SHP77 treated with DMSO at 0.1 percent for 48 hours (cell line): ENCODE measurements around the gene TOP2B.

Experiments used
- DNase-seq: peaks from one replicate; lab custom pipeline; 2025; lab: John Stamatoyannopoulos, UW

Gene TOP2B

DNA sequence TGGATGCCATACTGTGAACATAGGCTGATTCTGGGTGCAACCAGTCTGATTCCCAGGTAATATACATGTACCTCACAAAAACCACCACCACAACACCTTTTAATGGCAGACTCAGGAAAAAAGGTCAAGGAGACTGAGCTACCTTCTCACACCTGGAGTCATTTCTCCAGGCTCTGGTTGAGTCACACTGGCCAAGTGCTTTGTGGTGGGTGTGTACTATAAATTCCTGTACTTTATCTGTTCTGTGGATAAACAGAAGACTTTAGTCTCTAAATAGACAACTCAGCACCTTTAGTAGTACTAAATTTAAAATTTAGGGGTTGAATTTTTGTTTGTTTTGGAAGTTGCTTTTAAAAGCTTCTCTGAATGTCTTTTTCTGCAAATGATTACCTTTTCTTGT, 46.7 kb downstream of the TOP2B start:
- no peak for DNase-seq

DNA sequence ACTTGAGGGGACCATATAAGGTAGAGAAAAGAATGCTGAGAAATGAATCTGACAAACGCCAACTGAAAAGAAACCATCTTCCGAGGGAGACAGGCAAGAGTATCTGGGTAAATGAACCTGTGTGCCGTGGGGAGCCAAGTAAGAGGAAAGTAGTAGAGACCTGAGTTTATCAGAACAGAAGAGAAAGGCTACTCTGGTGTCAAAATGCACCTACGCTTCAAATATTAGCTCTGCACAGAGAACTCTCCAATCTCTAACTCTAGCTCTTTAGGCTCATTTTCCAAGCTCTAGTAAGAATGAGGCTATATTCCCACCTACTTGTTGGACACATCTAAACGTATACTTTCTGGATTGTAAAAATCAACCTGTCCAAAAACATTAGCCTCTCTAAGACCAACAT, 53.5 kb downstream of the TOP2B start:
- DNase-seq: no peak

DNA sequence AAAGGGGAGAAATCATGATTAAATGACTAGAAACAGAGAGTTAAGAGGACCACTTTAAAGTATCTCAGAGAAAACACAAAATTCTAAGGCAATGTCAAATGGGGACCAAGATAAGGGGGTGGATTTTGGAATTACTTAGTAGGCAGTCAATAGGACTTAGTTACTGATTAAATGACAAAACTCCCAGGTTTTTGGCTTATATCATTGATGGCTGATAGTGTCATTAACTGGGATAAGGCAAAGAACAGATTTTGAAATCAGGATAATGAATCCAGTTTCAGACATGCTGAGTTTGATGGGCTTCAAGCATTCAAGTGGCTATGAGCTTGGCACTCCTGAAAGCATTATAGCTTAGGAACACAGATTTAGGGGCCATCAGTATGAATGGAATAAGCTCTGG, 53.9 kb downstream of the TOP2B start:
- DNase-seq: no peak

DNA sequence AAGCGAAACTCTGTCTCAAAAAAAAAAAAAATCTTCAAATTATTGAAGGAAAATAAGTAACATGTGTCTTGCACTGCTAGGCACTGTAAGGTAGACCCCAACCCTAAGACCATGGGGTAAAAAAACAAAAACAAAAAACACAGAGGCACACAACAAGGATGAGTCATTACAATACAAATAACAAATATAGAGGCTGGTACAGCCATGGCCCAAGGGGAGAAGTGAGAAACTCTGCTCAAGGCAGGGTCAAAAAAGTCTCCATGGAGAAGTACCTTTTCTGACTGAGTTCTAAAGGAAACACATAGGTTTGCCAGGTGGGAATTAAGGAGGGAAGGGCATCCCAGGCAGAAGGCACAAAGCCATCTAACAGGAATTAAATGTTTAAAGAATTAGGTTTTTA, 54.5 kb downstream of the TOP2B start:
- DNase-seq: no peak

DNA sequence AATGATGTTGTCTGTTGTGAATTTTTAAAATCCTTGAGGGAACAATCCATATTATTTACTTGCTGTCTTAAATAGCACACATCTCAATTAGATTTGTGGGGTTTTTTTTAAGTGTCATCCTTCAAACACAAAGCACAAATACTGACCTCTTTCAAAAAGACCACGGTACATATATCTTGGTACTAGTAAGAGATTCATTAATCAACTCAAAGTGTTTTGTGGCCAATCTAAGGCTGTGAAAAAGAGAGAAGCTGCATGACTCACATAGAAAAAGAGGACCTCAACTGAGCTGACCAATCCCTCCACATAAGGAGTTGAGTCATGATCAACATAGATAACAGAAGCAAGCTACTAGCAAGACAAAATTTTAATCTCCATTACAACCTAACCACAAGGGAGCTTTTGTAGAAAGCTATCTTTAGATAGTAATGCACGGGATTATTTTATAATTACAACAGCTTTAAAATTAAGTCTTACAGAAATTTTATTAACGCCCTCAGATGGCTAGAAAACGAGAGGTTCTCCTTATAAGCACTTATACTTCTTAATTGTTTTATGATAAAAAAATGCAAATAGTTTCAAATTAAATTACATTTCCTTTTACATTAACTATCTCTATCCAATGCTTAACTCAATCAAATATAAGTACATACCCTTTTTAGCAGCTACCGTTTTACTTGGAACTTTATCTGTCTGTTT, 60.5 kb downstream of the TOP2B start:
- no peak for DNase-seq

DNA sequence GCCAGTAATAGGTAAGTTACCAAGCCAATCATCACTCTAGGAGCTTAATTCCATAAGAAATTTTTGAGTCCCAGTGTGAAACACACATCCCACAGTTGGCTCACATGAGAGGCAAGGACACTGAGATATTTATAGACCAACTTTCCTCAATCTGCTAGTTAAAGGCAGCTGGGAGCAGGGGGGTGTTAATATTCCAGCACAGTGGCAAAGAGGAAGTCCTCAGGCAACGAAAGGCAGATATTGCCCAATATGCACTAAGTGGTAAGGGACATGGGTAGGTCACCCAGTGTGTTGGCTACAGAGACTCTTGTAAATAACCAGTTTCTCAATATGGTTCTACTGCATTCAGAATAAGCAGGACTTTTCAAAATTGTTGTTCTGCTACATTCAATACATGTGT, 61.0 kb downstream of the TOP2B start:
- no peak for DNase-seq

DNA sequence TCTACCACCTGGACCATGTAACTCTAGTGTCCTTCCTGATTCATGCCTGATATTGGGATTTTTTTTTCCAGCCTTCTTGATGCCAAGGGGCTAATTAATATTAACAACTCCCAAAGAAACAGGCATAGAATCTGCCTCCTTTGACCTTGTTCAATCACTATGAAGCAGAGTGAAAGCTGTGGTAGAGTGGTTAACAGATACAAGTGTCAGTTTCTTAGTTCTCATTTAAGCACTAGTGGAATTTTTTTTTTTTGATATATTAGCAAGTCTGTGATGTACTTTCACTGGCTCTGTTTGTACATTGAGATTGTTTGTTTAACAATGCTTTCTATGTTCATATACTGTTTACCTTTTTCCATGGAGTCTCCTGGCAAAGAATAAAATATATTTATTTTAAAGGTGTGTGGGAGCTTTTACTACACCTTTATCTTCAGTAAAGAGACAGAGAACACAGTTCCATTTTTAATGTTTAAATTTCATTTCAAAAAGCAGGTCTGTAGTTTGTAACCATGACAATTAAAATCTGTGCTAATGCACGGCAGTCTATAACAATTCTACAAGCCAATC, 67.1 kb downstream of the TOP2B start:
- DNase-seq: no peak

DNA sequence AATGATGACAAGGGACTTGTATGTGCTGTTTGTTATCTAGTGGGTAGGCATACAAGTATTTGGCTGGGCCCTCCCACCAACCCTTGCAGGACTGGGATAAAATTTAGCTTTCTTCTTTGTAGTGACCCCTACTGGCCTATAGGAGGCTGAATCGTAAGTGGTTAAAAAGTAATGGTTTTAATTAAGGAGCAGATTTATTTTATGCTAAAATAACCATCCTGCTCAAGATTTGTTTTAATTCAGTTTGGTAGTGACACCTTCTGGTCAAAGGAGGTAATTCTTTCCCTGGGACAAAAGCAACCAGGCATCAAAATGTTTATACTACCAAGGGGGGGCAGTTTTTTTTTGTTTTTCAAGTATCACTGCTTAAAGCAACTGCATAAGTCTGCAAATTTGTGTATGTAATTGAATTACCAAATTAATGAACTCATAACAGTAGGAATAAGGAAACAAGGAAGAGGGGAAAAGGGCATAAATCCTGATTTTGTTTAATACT, 70.7 kb downstream of the TOP2B start:
- no peak for DNase-seq

DNA sequence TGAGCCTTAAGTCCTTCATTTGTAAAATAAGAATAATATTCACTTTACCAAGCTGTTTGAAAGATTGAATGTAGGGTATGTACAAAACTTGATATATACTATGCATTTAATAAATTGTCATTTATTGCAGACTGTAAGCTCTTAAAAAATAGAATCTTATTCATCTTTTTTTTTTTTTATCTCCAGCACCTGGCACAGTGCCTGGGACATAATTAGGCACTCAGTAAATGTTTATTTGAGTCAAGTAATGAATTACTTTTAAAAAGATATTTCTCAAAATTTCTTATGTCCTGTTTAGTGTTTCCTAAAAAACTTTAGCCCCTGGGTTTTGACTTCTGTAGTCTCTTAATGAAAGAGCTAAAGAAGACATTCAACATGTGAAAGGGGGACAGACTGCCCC, 71.7 kb downstream of the TOP2B start:
- DNase-seq: no peak

DNA sequence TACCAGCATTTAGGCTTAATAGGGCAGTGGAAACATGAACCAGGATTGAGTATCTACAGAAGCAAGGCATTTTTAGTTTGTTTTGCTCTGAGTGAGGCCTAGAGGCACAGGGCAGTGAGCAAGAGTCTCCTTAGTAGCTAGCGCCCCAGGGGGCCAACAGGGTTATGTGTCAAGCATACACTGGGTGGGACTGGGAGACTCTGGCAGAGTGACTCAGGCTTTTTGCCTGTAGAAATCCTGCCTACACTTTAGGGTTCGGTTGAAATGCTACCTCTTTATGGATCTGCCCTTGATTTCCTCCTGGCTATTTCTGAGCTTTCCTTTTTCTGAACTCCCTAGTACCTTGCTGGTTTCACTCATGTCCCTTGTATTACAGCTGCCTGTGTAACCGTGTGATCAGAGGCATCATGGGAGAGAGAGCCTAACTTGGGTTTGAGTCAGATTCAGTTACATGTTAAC, 72.2 kb downstream of the TOP2B start:
- DNase-seq: no peak

DNA sequence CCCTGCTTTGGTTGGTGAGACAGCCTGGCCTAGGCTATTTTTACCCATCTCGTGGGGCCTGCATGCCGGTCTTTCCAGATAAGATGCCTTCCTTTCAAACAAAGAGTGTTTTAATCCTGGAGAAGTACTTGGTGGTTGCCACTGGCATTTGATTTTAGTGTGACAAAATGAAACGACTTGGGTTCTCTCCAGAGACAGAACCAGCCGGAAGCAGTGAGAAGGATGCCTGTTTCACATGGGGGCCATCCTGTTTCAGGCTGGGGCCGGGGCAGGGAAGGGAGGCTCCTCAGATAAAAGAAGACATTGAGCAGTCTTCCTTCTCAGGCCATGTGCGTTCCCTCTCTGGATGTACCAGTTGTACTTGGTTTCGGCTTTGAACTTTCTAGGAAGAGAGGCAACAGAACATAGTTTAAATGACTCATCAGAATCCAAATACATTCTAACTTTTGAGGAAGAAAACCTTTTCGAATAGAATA, 74.9 kb downstream of the TOP2B start:
- DNase-seq: no peak

DNA sequence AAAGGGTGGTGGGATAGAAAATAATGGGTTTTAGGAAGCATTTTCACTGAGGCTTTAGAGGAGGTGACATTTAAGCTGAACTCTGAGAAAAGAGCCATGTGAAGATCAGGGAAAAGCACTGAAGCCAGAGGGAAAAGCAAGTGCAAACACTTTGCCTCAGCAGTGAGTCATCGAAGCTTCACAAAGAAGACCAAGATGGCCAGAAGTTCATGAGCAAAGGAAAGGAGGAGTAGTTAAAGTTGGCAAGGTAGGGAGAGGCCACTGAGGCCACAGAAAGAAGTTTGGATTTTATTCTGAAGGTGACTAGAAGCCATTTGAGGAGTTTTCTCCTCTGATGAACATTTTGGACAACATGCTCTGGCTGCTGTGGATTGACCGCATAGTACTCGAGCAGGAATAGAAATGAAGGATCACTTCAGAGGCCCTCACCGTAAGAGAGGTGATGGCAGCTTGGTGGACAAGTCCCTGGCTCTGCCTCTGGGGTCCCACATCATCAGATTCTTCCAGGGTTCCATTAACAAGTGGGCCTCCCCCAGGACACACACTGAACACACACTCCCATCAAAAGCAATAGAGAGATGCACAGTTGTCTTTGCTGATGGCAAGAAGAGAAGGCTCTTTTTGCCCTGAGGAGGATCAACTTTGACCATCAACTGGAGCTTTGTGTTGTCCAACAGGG, 75.5 kb downstream of the TOP2B start:
- DNase-seq: no peak

DNA sequence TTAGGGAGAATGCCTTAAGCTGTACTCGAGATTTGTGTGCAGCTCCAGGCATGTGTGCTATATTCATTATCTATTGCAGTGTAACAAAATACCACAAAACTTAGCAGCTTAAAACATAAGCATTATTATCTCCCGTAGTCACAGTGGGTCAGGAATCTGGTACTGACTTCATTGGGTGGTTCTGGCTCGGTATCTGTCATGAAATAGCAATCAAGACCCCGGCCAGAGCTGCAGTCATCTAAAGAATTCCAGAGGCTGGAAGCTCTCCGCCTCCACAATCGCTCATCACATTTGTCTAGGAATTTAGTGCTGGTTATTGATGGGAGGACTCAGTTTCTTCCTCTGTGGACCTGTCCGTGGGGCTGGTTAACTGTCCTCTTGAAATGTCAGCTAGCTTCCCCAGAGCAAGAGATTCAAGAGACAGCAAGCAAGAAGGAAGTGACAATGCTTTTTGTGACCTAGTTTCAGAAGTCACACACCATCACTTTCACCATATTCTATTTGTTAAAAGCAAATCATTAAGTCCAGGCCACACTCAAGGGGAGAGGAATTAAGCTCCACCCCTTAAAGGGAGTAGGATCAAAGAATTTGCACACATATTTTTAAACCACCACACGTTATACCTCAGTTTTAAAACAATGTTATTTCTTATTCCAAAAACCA, 76.1 kb downstream of the TOP2B start:
- no peak for DNase-seq

DNA sequence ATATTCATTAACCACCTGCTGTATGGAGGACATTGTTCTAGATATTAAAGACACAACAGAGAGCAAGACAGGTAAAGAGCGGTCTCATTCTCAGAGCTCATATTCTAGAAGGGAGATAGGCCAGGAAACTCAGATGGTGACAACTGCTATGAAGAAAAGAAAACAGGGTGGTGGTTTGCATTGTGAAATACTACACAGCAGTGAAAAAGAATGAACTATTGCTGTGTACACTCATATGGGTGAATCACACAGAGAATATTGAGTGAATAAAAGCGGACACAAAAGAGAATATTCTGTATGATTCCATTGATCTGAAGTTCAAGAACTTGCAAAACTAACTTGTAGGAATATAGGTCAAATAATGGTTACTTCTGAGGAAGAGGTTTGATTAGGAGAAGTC, 76.7 kb downstream of the TOP2B start:
- no peak for DNase-seq

DNA sequence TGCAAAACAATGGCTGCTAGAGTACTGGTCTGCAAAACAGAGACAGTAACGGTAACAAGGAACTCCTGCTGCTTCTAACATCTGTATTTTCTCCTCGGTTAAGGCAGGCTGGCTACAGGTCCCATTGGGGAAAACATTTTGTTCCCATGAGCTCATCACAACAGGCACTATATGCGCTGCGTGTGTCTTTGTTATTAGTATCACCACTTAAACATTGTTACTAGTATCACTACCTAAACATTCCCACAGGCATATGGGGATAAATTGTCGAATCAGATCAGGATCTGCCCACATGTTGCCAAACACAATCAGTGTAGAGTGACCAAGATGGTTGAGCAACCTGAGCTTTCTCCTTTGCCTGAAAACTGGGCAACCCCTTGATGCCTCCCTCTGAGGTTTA, 77.2 kb downstream of the TOP2B start:
- no peak for DNase-seq

DNA sequence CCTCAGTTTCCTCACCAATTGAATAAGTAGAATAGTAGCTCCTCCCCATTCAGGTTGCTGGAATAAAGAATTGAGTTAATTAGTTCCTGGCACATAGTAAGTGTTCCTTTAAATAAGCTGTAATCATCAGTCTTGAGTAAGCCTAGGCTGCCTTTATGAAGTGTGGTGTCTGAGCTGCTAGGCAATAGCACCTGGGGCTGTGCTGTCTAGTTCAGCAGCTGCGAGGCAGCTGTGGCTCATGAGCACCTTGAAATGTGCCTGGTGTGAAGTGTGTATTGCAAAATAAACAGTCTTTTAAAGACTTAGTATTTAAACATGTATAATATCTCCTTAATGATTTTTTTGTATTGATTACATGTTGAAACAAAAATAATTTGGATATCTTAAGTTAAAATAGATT, 77.6 kb downstream of the TOP2B start:
- DNase-seq: peak; percentile 34

DNA sequence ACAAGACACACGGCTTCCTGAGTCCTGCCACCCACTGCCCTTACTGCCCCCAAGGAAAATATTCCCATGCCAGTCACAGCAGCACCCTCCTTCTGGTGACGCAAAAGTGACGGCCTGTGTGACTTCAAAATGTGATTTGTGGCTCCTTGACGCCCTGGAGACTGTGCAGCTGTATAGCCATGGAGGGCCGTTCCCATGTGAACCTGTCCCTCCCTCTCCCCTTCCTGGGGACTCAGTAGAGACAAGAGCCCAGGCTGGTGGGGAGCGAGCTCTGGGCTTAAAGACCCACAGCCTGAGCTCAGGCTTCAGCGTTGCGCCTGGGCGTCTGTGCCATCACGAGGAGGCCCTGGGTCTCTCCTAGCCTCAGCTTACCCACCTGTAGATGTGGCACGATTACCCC, 78.2 kb downstream of the TOP2B start:
- no peak for DNase-seq

DNA sequence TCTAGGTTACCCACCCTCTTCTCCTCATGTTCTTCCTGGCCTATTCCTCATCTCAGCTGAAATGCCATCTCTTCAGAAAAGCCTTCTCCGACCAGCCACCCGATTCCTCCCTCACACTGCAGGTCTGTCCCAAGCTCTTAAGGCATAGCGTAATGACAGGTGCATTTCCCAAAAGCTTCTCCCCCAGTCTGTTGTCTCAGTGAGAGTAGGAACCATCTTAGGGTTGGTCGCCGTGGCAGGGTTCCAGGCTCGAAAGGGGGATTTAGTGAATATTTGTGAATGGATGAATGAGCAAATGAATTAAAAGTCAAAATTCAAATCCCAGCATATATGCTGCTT, 78.6 kb downstream of the TOP2B start:
- DNase-seq: no peak

DNA sequence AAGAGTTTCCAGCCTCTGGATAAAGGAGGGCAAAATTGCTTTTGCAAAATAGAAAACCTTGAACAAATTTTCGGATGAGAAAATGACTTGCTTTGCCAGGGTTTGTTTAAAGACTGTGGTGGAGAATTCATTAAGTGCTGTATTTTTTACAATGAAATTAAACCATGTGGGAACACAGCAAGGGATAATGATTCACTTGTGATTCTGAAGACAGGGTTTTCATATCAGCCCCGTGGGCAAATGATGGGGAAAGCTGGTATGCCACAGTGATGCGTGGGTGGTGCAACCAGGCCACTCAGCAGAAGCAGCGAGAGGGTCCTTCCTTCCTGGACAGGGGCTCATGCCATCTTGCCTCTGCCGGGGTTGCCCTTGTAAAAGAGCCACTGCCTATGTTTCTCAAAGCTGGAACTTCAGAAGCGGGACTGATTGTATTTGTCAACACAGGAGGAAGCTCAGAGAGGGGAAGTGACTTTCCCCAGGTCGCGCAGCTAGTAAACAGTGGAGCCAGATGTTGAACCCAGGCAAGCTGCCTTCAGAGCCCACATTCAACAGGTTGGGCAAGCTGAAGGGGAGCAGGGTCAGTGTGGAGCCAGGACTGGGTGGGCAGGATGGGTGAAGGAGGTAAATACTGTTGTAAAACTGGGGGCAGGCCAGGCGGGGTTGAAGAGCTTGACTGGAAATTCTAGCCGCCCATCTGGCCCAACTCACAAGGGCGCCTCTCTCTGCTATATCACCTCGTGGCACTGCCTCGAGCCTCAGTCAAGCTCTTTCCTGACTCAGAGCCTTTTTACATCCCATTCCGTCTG, 79.1 kb downstream of the TOP2B start:
- no peak for DNase-seq

DNA sequence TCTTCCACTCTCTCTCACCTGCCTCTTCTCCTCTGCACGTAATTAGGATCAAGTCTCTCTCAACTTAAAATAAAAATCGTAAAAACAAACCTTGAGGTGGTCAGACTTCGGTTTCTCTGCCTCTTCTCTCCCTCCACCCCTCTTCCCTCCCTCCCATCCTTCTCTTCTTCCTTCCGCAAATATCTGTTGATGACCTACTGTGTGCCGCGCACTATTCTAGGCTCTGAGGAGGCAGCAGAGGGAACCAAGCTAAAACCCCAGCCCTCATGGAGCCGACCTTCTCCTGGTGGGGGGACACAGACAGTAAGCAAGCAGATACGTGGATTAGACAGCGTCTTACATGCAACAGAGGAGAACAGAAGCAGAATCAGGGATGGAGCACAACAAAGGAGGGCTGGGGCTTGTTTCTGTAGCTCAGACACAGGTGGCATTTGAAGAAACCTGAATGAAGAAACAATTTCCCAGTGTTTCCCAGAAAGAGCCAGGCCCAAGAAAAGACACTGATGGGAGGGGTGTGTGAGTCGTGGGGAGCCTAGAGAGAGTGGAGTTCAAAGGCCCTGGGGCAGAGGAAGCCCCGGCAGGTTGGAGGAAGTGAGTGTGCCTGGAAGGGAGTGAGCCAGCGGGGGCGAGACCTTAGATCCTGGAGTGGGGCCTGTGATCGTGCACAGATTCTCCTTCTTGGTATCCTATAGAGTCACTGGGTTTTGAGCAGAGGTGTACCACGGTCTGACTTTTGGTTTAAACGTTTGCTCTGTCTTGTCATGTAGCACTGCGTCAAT, 80.5 kb downstream of the TOP2B start:
- DNase-seq: no peak

DNA sequence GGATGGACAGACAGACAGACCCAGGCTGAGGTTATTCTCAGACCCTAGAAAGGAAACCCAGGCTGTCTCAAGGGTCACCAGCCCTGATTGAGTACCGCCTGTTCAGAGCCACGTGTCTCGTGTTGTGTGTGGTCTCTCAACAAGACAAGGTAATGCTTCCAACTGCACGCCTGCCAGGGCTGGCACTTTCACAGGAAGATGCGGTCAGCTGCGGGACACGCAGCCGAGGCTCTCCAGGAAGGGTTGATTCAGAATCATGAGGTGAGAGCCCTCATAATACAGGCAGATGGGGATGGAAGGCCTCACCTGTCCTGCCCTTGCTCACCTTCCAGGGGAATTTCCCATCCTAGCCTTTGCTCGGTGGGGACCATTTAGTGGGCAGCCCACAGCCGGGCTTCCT, 81.4 kb downstream of the TOP2B start:
- DNase-seq: no peak
